GM19240 (cell line): Measurements from ENCODE around the gene STIL.
"Not testable (repeated sequence)": the region's sequence is repeated elsewhere in the genome, so short reads cannot be mapped to it uniquely, and the experiment has no call there.

Experiments
- DNase-seq: peaks from one replicate; pipeline ENCODE4 v3.0.0; 2011; ENCODE audit warnings: low spot score; ENCODE audit not compliant: insufficient read length

The STIL gene

DNA sequence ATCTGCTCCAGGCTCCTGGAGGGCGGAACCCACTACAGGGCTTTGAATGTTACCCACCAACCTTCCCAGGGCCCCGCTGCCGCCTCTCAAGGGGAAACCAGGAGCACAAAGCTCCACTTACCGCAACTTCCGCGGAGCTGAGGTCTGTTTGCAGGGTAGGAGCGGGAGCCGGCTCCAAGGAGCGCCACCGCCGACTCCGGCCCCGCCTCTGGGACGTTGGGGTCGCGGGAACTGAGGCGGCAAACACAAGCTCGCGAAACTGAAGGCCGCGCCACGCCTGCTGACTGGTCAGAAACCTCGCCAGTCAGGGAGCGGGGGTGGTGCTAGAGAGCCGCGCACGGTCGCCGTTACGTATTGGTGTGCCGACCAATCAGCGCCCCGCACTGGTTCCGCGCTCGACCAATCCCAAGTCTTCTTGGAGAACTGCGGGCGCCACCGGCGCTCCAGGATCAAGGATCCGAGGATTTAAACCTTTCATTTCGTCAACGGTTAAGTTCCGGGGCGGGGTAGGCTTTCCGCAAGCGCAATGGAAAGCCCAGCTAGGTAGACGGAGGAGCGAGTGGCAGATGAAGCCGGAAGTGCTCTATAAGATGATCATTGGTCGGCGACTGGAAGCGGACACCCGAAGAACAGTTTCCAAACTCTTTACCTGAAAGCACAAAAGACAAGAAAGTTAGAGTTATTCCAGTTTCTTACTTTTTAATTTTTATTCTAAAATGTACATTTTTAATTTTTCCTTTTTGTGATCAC lies at the start of gene STIL:
Gene STIL, minus strand, starts transcription at position 233 of the 750 bp plus-strand sequence. CDS start 3,828 bp downstream, outside the sequence.
- DNase-seq = peak; percentile 93

DNA sequence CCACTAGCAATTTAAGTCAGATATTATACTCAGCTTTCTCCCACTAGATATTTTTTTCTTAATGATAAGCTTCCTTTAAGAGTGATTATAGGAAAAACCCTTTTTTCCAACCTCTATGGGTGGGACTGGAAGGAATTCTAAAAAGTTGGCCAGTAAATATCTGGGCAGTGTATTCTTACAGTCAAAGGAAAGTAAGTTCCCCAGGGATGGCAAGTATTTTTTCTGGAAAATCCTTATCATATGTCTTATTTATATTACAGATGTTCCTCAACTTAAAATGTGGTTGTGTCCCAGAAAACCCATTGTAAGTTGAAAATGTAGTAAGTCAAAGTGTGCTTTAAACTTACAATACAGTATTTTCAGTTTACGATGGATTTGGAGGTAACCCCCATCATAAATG lies 48.9 kb upstream of the STIL start:
- no peak for DNase-seq

DNA sequence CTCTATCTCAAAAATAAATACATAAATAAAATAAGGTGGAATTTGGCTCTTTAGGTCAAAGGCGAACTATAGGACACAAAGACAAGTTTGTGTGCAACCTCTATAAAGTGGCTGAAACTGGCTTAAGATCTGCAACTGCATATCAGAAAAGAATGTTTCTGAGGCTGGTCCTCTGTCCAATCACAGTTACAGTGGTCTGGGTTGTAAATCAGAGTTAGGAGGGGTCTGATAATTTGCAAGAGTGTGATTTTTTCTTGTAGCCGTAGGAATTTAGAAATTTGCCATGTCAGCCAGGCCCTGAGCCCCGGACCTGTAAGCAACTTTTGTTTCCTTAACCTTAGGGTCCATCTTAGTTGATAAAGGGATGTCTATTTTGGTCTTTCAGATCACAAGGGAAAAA lies 47.4 kb upstream of the STIL start:
- no peak for DNase-seq

DNA sequence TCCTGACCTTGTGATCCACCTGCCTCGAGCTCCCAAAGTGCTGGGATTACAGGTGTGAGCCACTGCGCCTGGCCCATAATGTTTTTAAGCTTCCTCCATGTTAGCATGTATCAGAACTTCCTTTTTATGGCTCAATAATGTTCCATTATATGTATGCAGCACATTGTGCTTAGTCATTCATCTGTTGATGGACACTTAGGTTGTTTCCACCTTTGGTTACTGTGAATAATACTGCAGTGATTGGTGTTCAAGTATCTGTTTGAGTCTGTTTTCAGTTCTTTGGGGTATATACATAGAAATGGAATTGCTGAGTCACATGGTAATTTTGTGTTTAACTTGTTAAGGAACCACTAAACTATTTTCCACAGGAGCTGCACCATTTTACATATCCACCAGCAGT lies 37.4 kb upstream of the STIL start:
- no peak for DNase-seq

DNA sequence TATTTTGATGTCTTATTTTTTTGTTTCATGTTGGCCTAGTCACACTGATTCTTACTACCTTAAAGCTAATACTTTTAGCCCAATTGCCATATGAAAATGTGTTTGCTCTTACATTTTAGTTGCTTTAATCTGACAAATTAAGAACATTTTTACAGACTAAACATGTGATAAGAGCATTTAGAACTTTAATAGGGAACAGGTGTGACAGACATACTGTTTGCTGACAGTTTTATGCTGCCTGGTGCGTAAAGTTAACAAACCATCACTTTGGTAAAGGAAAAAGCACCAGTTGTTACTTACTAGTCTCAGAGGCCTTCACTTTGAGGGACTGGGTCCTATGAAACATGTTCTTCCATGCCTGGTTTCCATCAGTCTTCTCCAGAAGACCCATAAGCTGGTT lies 34.3 kb upstream of the STIL start:
- no peak for DNase-seq

DNA sequence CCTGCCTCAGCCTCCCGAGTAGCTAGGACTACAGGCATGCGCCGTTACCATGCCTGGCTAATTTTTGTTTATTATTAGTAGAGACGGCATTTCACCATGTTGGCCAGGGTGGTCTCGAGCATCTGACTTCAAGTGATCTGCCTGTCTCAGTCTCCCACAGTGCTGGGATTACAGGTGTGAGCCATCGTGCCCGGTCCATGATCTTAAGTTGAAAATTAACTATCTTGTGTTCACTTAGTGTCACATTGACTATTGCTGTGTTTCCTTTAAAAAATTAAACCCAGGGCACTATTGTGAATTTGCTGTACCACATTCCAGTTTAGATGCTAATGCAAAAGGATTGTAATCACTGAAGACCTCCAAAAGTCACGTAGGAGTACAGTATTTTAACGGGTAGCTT lies 33.8 kb upstream of the STIL start:
- no peak for DNase-seq

DNA sequence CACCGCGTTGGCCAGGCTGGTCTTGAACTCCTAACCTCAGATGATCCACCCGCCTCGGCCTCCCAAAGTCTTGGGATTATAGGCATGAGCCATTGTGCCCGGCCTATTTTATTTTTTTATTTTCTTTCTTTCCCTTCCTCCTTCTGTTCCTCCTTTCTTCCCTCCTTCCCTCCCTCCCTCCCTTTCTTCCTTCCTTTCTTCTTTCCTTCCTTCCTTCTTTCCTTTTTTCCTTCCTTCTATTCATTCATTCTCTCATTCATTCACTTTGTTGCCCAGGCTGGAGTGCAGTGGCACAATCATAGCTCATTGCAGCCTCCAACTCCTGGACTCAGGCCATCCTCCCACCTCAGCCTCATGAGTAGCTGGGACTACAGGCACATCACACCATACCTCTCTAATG lies 33.0 kb upstream of the STIL start:
- not testable (repeated sequence) for DNase-seq

DNA sequence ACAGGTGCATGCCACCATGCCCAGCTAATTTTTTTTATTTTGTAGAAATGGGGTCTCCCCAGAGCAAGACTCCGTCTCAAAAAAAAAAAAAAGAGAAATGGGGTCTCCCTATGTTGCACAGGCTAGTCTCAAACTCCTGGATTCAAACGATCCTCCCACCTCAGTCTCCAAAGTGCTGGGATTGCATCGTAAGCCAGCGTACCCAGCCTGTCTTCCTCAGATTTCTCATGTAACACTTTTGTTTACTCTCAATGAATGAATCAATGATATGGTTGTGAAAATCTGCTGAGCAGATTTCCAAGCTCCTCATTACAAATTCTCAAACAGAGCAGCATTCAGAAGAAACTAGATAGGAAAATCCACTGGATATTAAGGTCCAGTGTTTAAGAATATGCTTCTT lies 26.3 kb upstream of the STIL start:
- DNase-seq = no peak

DNA sequence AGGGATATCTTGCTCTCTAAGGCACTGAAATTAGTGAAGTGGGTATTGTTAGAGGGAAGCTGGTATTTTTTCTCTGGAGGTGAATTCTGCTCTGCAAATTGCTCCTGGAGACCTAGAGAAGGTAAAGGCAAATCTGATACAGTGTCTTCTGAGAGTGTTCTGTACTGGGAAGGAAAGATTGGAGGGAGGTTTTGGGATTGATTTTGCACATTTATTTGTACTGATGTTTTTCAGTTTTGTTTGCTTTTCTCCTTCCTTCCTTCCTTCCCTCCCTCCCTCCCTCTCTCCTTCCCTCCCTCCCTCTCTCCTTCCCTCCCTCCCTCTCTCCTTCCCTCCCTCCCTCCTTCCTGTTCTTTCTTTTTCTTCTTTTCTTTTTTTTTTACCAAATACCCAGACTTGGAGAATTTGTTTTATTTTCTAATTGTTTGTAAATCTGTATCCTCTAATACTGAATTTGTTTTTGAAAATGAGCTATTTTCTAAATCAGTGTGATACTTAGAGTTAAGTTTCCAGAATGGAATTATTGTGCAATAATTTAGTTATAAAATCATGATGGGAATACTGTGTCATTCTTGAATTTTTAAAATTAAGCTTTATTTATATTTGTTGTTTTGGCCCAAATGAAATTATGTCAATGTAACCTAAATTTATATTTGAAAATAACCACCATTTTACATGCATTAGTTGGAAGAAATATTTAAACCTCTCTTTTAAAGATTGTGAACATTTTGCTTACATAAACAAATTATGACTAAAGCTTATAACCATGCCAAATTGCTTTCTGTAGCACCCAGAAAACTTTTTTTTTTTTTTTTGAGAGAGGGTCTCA lies 24.5 kb upstream of the STIL start:
- DNase-seq = no peak

DNA sequence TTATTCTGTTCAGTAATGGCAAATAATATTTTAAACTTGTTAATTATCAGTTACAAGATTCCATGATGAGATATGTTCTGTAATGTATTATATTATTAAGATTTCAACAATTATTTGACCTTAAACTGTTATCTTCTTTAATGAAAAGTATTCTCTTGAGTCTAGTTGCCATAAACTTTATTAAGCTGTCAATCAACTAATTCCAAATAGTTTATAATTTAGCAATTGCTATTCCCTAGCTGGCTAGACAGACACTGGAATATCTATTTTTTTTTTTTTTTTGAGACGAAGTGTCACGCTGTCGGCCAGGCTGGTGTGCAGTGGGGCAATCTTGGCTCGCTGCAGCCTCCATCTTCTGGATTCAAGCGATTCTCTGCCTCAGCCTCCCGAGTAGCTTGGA lies 23.4 kb upstream of the STIL start:
- no peak for DNase-seq

DNA sequence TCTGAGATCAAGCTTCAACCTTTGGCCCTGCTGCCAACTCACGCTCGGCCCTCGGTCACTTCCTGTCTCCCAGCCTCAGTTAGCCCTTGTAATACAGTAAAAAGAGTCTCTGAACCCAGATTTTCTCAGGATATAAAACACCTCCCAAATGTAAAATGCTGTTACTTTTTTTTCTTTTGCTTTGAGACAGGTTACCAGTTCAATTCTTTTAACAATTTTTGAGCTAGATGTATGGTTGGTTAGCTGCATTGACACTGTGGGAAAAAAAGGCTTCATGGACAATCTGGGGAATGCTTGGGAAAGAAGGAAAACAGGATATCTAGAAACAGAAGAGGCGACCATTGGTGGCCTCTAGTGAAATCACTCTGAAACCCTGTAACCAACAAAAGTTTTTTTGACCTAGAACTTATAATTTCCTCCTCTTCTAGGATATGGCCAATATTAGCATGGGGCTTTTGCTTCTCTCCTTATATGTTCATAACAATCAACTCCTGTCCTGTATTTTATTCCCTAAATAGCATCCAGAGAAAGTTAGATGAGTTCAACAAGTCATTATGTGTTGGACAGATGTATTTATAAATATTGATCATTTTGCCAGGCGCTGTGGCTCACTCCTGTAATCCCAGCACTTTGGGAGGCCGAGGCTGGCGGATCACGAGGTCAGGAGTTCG lies 21.0 kb upstream of the STIL start:
- DNase-seq = no peak

DNA sequence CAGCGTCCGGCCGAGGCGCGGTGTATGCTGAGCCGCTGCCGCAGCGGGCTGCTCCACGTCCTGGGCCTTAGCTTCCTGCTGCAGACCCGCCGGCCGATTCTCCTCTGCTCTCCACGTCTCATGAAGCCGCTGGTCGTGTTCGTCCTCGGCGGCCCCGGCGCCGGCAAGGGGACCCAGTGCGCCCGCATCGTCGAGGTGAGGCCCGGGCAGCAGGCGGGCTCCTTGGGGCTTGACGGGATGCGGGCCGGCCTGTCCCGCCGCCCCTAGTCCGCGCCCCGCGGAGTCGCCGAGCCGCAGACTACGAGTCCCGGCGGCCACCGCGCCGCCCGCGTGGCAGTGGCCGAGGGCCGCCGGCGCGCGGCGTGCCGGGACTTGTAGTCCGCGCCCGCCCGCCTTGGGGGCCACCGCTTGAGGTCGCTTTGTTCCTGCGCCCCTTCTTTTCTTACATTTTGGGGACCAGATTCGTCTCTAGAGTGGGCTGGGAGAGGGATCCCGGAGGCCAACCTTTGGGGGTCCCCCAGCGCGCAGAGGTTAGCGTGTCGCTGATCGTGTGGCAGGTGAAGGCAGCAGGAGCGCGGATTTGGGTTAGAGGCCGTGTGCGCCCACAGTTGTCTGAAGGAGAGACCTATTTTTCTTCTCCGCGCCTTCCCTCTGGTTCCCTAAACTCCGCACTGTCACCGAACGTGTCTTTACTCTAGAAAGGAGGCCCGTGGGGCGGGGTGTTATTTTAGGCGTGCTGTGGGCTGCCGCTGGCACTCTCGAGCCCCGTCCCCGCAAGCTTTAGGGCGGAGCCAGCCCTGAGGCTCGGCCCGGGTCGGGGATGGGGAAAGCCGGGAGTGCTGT lies 20.2 kb upstream of the STIL start:
- DNase-seq = peak; percentile 81

DNA sequence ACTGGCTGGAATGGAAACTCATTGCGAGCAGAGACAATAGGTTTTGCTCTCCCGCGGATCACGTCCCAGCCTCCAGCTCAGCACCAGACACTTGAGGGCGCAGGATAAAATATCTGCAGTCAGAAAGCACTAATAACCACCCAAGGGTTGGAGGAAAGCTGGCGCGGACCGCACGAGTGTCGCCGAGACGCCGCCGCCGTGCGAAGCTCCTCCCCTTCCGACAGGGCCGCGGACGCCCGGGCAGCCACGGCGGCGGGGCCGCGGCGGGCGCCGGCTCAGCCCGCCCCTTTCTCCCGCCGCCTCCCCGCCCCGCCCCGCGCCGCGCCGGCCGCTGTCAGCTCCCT lies 19.6 kb upstream of the STIL start, which contains the start of gene CMPK1:
Gene CMPK1, plus strand, starts transcription at position 213 of the 344 bp plus-strand sequence. CDS start 156 bp downstream, outside the sequence.
- peak; percentile 65 for DNase-seq

DNA sequence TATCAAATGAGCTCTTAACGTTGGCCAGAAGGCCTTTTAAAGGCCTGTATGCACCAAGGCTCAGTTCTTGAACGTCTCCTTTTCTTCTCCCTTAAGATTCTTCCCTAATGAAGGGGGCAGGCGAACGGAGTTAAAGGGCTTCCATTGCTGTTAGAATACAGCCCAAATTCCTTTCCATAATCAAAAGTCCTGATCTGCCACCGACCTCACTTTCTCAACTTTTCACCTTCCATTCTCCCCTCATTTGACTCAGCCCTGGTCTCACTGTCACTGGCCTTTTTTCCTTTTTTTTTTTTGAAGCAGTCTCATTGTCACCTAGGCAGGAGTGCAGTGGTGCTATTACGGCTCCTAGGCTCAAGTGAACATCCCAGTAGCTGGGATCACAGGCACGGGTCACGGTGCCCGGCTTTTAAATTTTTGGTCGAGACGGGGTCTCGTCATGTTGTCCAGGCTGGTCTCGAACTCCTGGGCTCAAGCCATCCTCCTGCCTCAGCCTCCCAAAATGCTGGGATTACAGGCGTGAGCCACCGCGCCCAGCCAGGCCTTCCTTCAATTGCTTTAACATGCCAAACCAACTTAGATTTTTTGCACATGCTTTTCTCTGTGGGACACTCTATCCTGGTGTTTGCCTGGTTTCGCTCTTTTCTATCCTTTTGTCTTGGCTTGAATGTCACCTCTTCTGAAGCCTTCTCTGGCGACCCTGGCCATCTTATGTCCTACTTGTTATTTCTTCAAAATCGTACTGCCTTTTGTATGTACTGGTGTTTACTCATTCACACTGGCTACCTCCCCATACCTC lies 19.0 kb upstream of the STIL start:
- DNase-seq = no peak

DNA sequence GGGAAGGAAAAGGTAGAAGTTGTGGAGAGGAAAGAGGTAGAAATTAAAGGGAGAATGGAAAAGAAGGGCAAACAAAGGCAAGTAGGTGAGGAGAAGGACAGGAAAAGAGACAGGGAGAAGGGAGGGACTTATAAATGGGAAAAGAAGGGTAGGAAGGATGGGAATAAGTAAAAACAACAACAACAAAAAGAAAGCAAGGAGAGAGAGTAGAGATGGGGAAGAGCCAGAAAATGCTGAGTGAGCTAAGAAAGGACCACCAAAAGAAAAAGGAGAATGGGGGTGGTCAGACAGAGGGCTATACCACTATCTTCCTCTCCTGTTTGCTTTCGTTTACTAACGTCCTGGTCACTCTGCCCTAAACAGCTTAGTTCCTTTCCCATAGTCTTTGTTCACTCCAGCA lies 17.9 kb upstream of the STIL start:
- no peak for DNase-seq

DNA sequence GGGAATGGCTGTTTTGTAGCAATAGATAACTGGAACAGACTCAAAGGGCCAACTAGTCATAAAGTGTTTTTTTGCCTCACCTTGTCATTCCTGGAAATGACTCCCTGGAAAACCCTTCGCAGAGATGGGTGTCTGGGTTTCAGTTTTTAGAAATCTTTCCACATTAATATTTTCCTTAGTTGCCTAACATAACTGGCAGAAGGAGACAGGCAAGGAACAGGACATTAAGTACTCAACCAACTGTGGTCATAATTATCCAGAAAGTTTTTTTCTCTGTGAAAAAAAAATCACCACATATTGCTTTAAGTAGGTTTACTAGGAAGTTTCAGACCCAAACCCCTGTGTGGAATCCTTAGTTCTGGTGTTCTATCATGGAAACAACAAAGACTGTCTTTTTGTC lies 16.3 kb upstream of the STIL start:
- DNase-seq = no peak

DNA sequence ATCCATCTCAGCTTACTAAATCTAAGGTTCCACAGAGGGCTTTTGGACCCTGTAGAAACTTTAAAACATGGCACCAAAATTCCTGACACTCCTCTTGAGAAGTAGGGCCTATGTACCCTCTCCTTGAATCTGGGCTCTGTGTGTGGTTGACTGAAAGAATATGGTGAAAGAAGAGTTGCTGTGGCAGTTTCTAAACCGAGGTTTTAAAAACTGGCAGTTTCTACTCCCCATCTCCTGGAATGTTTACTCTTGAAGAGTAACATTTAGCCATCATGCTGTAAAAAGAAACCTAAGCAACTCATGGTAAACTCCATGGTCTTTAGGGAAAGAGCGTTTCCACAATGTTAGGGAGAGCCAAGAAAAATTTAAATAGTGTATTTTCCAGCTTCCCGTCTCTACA lies 15.0 kb upstream of the STIL start:
- no peak for DNase-seq

DNA sequence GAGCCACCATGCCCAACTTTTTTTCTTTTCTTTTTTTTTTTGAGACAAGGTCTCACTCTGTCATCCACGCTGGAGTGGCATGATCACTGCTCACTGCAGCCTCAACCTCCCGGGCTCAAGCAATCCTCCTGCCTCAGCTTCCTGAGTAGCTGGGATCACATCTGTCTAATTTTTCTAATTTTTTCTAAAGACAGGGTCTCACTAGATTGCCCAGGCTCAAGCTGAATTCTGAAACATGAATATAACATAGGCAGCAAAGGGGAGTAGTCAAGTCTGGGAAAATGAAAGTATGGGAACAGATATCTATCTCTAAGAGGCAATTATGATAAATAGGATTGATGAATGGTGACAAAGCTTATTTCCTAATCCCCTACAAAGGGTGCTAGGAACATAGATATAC lies 12.3 kb upstream of the STIL start:
- DNase-seq = no peak

DNA sequence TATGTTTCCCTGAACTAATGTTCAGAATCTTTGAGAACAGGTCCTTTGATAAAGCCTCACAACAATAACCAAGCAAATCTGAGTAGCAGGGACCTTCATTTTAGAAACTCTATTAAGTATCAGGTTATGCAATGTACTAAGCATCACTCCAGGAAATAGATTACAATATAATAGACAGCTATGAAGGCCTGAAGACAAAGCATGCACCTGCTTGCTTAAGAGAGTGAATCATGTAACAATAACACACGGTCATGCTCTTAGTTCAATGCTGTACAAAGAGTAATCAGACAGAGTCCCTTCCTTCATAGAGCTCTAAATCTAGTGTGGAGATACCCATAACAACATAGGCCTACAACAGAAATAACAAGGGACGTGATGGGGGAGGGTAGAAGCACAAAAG lies 11.6 kb upstream of the STIL start:
- no peak for DNase-seq

DNA sequence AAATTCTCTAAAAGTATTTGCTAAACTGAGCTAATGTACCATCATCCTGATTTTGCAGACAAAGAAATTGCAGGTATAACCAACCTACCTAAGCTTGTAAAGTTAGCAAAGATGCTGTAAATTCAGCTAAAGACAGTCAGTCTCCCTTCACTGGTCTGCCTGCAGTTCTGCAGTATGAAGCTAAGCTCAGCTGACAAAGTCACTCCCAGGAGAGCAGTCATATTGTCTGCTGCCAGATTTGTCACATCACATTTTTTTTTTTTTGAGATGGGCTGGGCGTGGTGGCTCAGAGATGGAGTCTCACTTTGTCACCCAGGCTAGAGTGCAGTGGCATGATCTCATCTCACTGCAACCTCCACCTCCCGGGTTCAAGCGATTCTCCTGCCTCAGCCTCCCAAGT lies 10.7 kb upstream of the STIL start:
- no peak for DNase-seq
